NK-92 (cell line): Measurements from ENCODE around the gene PARP6.

Source experiments
- DNase-seq: peaks from one replicate; lab custom pipeline; 2025; ENCODE audit not compliant: unreplicated experiment; lab: John Stamatoyannopoulos, UW

Gene PARP6, protein sequence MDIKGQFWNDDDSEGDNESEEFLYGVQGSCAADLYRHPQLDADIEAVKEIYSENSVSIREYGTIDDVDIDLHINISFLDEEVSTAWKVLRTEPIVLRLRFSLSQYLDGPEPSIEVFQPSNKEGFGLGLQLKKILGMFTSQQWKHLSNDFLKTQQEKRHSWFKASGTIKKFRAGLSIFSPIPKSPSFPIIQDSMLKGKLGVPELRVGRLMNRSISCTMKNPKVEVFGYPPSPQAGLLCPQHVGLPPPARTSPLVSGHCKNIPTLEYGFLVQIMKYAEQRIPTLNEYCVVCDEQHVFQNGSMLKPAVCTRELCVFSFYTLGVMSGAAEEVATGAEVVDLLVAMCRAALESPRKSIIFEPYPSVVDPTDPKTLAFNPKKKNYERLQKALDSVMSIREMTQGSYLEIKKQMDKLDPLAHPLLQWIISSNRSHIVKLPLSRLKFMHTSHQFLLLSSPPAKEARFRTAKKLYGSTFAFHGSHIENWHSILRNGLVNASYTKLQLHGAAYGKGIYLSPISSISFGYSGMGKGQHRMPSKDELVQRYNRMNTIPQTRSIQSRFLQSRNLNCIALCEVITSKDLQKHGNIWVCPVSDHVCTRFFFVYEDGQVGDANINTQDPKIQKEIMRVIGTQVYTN

DNA sequence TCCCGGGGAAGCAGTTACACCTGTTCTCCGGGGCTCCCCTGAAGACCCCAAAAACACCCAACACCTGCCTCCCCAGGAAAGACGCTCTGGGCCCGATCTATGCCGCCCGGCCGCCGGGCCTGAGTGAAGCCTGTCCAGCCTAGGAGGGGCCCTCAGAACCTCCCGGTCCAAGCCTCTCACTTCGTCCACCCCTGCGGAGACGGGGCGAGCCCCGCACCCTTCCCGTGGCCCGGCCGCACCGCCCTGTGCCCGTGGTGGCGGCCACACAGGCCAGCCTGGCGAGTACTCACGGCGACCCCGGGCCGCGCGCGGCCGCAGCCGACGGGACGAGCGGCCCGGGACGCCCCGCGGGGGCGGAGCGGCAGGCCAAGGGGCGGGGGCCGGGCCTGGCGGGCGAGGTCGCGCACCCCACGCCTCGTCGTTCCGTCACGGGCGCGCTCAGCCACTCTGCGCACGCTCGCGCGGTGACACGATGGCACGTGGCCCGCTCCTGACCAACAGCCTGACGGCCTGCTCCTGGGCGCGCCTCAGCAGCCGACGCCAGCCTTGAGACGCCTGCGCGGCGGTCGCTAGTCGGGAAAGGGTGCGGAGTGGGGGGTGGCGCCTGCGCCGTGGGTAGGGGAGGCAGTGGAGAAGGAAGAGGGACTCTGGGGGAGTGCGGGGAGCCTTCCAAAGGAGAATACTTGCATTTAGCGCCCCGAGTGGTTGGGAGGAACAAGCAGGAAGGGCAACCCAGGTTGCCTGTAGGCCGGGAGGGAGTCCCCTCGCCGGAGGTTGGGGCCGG is at the start of gene PARP6:
TSS of gene PARP6 (minus strand) at position 342 of the 784 bp plus-strand sequence. CDS start 5,077 bp downstream, outside the sequence.
- DNase-seq = peak; percentile 95

GRCh38 chr15:72319985-72320671 is 47.8 kb upstream of the PARP6 start, which contains the start of gene CELF6:
TSS of gene CELF6 (minus strand) at chr15:72320157. CDS start at chr15:72319874, 283 bp downstream.
- DNase-seq = no peak

GRCh38 chr15:72319360-72319984 is 47.1 kb upstream of the PARP6 start:
- no peak for DNase-seq

- DNase-seq = no peak
Observed at GRCh38 chr15:72318408-72318942, 46.1 kb upstream of the PARP6 start.

DNA sequence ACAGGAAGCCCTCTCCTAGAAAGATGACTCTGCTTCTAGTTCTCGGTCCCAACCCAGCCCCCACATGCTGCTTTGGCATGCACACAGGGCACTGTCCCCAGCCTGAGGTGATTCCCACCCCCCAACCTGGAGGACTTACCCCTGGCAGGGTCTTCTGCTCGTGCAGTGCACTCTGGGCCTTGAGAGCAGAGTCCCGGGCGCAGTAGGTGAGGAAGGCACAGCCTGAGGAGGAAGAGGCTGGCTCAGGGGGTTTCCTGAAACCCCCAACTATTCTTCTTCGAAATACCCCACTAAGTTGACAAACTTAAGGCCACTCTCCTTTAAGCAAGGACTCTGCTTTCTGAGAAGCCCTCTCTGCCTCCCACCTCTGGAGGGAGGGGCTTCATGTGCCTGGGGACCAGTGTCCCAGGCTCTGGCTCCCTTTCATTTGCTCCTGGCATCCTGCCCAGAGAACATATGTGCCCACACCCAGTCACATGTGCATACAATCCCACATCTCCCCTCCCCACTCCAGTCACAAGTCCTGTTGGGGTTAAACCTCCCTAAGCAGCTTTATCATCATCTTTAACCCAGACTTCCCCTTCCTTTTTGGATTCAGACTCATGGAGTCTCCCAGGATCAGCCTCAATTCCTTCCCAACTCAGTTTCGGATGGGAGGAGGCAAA is 43.5 kb upstream of the PARP6 start:
- DNase-seq = no peak

DNA sequence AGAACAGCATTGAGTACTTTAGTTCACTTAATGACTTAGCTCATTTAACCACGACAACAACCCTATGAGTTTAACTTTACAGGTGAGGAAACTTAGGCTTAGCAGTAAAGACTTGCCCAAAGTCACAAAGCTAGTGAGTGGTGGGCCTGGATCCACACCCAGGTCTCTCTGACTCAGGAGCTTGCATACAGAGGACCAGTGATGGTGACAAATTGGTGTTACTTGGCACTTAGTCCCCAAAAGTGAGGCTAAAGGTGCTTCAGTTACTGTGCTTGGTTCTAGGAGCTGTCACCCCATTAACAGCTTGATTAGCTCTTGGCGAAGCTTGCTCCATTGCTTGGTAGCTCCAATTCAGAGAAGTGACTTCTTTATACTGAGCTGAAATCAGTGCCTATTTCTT is 41.5 kb upstream of the PARP6 start:
- no peak for DNase-seq

DNA sequence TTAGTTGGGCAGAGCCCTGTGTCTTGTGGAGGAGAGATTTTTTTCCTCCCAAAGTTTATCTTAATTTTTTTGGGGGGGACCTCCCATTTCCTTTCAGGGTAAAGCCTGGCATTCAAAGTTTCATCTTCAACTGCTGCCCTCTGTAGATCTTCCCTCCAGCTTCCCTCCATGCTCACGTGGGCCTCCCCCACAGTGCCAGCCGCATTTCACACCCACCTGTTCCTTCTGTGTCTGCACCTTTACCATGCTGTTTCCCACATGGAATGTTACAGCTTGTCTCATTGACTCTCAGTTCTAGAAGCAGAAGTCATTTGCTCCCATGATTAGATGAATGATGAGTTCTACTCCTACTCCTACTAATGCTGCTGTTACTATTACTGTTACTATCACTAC is 41.1 kb upstream of the PARP6 start:
- no peak for DNase-seq

DNA sequence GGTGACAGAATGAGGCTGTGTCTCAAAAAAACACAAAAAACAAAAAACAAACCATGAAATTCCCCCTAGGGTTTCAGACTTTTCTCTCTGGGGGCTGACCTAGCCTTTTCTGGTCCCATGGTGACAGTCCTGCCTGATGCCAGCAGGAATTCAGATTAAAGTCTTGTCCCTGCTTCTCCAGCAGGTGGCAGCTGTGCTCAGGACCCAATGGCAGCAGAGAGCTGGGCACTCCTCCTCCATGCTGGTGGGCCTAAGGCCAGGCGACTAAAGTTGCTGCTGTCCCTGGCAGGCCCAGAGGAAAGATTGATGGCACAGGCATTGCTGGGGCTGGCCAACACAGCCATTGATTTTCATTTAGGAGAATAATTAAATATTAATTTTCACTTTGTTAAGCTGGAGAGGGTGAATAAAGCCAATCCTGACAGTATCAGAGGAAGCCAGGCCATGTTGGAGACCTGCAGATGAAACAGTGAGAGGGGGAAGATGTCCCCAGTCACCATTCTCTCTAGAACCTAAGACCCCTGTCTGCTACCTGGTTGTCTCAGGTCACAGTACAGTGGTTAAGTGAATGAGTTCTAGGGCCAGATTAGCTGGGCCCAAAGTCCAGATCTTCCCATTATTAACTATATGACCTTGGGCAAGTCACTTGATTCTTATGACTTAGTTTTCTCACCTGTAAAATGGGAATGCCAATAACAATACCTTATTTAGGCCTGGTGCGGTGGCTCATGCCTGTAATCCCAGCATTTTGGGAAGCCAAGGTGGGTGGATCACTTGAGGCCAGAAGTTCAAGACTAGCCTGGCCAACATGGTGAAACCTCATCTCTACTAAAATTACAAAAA is 40.5 kb upstream of the PARP6 start:
- no peak for DNase-seq

GRCh38 chr15:72307026-72307425 is 34.7 kb upstream of the PARP6 start:
- DNase-seq = no peak

DNA sequence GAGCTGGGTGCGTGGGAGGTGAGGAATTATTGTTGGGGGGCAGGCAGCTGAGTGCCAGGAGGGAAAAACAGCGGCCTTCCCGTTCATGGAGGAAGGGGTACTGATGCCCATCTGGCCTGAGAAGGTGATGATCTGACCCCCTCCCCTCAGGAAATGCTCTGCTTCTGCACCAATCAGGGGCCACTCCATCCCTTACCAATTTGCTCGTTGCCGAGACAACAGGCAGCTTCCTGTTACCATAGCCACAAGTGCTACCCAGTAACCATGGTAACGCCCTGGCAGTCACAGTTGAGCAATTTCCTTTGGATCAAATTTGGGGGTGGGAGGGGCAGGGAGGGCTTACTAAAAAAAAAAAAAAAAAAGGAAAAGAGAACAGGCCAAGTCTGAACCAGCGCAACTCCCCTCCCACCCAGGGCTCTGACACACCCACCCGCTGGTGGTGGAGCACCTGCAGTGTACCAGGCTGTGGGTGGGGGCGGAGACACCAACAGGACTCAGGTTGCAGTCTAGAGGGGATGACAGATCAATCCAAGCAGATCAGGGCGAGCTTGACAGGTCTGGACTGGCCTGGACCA is 33.9 kb upstream of the PARP6 start:
- no peak for DNase-seq

GRCh38 chr15:72304596-72304995 is 32.2 kb upstream of the PARP6 start:
- DNase-seq = no peak

DNA sequence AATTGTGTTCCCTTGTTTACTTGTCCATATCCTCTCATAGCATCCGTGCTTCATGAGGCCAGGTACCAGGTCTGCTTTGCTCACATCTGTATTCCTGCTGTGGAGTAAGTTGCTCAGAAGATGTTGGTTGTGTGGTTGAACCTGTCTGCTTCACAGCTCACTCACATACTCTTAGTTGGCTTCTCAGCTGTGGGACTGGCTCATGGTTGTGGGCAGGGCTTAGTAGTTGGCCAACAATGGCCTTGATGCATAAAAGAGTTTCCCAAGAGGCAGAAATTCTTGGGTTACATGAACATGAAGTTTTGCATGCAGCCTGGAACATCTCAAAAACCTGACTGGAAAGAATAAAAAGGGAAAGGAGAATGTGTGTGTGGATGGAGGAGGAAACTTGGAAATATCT is 30.6 kb upstream of the PARP6 start:
- no peak for DNase-seq

GRCh38 chr15:72289597-72290325 is 17.4 kb upstream of the PARP6 start:
- DNase-seq = no peak

GRCh38 chr15:72288796-72289596 is 16.6 kb upstream of the PARP6 start:
- DNase-seq = no peak

DNA sequence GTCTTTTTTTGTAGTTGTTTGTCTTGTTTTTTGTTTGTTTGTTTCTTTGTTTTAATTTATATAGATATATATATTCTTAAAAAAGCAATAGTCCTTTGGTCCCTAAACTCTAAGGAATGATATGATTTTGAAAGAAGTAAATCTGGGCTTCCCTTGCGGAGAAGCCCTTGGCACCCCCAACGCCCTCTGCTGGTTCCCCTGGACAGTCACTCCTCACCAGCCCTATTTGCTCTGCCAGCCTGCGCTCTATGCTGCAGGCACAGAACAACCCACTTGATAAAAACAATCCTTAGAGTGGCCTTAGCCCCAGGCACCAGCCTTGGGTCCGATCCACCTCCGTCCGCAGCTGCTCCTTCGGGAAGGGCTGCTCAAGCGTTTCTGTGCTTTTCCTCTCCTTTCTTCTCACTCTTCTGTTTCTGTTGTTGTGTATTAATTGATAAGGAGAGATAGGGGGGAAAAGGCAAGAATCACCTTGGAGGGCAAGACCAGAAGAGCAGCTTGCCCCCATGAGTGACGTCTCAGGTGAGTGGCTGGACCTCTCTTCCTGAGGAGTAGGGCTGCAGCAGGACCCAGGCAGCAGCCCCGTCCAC is 13.7 kb upstream of the PARP6 start:
- no peak for DNase-seq

DNA sequence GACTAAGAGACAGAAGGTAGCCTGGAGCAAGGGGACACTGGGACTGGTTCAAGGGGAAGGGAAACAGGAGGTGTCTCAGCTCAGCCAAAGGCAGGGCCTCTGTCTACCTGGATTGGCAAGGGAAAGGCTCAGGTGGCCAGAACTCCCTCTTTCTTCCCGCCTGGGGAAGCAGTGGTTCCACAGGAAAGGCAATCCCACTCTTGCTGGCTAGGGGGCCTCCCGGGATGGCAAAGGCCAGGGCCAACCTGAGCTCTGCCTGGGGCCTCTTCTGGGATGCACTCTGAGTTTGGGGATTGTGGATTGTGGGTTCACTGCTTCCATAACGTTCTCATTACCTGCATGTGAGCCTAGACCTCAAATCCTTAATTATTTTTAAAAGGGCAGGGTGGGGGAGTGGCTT is 13.0 kb upstream of the PARP6 start:
- no peak for DNase-seq

GRCh38 chr15:72284781-72285180 is 12.4 kb upstream of the PARP6 start:
- no peak for DNase-seq
